ENCODE results near the gene SRBD1. TPM values are rescaled to one million over a fixed set of nuclear protein-coding genes. Genes with fewer than 3 reads are reported as not detected.

Gene SRBD1
- total and polyA plus RNA-seq, 8 donors = 13.4 to 20.0 (median 17.6) TPM

DNA sequence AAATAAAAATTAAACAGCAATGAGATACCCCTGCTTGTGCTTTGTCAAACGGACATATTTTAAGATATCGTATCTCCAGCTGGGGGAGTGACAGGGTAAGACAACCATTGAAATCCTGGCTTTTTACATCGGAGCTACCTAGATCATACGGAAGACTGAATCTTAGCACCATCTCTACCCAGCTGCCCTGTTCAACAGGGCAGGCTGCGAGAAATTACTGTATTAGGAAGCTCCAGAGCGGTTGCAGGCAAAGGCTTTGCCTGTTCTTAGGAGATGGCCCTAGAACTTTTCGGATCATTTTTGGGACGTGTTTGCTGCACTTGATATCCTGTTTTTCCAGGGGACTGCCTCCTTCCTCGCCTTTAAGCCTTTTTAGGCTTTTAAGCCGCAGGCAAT, 38.4 kb upstream of the SRBD1 start:
- peaks cover 6 to 42% of the 10 kb centered on the region in 2 donors for H3K4me1 ChIP-seq
- peak overlapping the region; percentile 93 to 99 for H3K27ac ChIP-seq
- no peaks in the 10 kb centered on the region for H3K9me3 ChIP-seq
- DNase-seq = peak in 1 of 4 donors; percentile 32
- no peaks in the 10 kb centered on the region for H3K36me3 ChIP-seq
- peak overlapping the region; percentile 74 to 82 for H3K4me3 ChIP-seq
- no peak for ATAC-seq
- peaks cover 0 to 11% of the 10 kb centered on the region in 2 donors for H3K27me3 ChIP-seq
- TF ChIP-seq, protein P1, sequence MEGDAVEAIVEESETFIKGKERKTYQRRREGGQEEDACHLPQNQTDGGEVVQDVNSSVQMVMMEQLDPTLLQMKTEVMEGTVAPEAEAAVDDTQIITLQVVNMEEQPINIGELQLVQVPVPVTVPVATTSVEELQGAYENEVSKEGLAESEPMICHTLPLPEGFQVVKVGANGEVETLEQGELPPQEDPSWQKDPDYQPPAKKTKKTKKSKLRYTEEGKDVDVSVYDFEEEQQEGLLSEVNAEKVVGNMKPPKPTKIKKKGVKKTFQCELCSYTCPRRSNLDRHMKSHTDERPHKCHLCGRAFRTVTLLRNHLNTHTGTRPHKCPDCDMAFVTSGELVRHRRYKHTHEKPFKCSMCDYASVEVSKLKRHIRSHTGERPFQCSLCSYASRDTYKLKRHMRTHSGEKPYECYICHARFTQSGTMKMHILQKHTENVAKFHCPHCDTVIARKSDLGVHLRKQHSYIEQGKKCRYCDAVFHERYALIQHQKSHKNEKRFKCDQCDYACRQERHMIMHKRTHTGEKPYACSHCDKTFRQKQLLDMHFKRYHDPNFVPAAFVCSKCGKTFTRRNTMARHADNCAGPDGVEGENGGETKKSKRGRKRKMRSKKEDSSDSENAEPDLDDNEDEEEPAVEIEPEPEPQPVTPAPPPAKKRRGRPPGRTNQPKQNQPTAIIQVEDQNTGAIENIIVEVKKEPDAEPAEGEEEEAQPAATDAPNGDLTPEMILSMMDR (IDR thresholded peaks at IDR 0.05) = no peak
- intact Hi-C loops (cut with DNase I) = loop anchor here in 1 of 2 donors (10.0 kb wide), 1 partner anchor 285 kb away; no protein-coding TSS in a partner anchor

DNA sequence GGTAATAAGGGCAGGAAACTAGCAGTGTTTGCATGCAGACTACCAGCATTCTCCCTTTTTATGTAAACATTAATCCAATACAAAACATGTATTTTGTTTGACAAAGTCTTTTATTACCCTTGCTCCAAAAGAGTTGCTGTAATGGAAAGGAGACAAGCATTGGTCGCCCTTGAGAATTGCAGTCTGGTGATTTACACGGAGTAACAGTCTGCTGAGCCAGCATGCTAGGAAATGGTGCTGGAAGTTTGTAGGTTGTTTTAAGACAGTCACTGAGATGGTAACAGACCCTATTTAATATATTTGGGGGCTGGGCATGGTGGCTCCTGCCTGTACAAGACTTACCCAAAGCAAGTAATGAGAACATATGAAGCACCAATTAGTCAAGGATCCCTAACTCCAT, 37.6 kb upstream of the SRBD1 start:
- intact Hi-C loops (cut with DNase I) = loop anchor here in 1 of 2 donors (10.0 kb wide), 1 partner anchor 286 kb away; no protein-coding TSS in a partner anchor
- Histone ChIP-seq H3K9me3 (no peaks in the 10 kb centered on the region), H3K36me3 (no peaks in the 10 kb centered on the region), H3K4me3 (no peak overlapping the region), H3K27ac (no peak overlapping the region), H3K27me3 (peaks cover 0 to 11% of the 10 kb centered on the region in 2 donors), H3K4me1 (peaks cover 6 to 42% of the 10 kb centered on the region in 2 donors)
- TF ChIP-seq, protein P1 (IDR thresholded peaks at IDR 0.05) = no peak
- ATAC-seq = no peak
- no peak for DNase-seq

DNA sequence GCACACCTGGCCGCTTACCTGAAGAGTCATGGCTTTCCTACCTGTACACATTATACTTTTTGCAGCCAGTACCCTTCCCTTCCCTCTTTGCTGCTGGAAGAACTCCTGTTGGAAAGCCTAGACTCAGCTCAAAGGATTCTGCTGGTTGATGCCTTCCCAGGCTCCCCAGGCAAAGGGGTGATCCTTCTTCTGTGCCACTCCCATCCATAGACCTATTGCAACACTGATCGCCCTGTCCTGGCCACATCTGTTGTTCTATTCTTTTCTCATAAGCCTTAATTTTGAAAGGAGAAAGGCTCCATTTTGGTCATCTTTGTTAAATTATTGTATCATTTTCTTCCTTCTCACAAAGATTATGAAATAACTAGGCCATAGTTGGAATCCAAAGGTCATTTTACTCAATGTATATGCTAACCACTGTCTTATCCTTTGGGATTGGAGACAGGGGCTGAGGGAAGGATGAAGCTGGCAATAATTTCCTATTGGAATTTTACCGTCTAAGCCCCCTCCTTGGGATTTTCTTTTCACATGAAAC, 37.0 kb upstream of the SRBD1 start:
- Histone ChIP-seq H3K4me3 (no peak overlapping the region), H3K4me1 (peaks cover 6 to 42% of the 10 kb centered on the region in 2 donors), H3K9me3 (no peaks in the 10 kb centered on the region), H3K36me3 (no peaks in the 10 kb centered on the region), H3K27ac (no peak overlapping the region), H3K27me3 (peaks cover 0 to 14% of the 10 kb centered on the region in 2 donors)
- DNase-seq = no peak
- intact Hi-C loops (cut with DNase I) = loop anchor here in 1 of 2 donors (10.0 kb wide), 1 partner anchor 287 kb away; no protein-coding TSS in a partner anchor
- no peak for ATAC-seq
- TF ChIP-seq, protein P1 (IDR thresholded peaks at IDR 0.05) = no peak

DNA sequence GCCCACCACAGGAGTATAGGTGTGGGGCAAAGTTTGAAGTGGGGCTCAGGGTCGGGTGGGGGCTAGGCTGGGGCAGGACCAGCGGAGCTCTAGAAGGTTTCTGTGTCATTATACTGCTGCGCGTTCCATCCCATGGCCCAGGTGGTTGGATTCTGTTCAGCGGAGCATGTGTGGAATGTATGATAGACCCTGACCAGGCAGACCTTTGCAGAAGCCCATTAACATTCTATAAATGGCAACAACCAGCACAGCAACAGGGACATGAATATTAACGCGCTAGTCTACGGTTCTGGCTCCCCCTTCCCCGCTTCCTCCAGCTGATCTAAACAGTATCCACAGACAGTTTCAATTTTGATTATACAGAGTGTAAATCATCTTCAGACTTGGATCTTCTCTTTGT, 36.3 kb upstream of the SRBD1 start:
- Histone ChIP-seq H3K9me3 (no peaks in the 10 kb centered on the region), H3K27ac (no peak overlapping the region)
- intact Hi-C loops (cut with DNase I) = loop anchor here in 1 of 2 donors (10.0 kb wide), 1 partner anchor 287 kb away; no protein-coding TSS in a partner anchor

DNA sequence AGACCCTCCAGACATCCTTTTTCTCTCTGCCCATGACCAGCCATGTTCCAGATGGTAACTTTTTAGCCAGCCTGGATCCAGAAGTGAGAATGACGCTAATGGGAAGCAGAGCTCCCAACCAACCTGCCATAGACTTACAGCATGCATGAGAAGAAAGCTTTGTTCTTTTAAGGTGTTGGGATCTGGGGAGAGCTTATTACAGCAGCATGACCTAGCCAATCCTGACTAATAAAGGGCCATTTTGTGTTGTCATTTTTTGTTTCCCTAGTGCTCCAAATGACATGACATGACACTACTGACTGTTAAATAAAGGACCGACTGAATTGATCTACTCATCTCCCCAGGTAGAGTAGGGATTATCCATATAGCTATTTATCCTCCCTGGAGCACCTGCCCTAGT, 35.2 kb upstream of the SRBD1 start:
- intact Hi-C loops (cut with DNase I) = loop anchor here in 1 of 2 donors (10.0 kb wide), 1 partner anchor 289 kb away; no protein-coding TSS in a partner anchor
- TF ChIP-seq, protein P1 (IDR thresholded peaks at IDR 0.05) = no peak
- H3K4me3 ChIP-seq = no peak overlapping the region
- DNase-seq (no peak), ATAC-seq (no peak)
- H3K4me1 ChIP-seq = peaks cover 6 to 32% of the 10 kb centered on the region in 2 donors
- H3K36me3 ChIP-seq = no peaks in the 10 kb centered on the region
- no peak overlapping the region for H3K27ac ChIP-seq
- H3K27me3 ChIP-seq = peaks cover 0 to 14% of the 10 kb centered on the region in 2 donors
- no peaks in the 10 kb centered on the region for H3K9me3 ChIP-seq

More for the DNA sequence above, 36.3 kb upstream of the SRBD1 start:
- no peak for DNase-seq
- Histone ChIP-seq H3K27me3 (peaks cover 0 to 16% of the 10 kb centered on the region in 2 donors), H3K36me3 (no peaks in the 10 kb centered on the region), H3K4me3 (no peak overlapping the region), H3K4me1 (peaks cover 6 to 36% of the 10 kb centered on the region in 2 donors)
- no peak for ATAC-seq
- TF ChIP-seq, protein P1 (IDR thresholded peaks at IDR 0.05) = no peak

Data from left lung (tissue), 10 donors.